ENCODE measurements around the gene POLR1A. TPM values are rescaled to one million over a fixed set of nuclear protein-coding genes. Genes with fewer than 3 reads are reported as not detected.

POLR1A gene
- total and polyA plus RNA-seq, 4 donors: 5.5 to 39.1 (median 9.7) TPM

DNA sequence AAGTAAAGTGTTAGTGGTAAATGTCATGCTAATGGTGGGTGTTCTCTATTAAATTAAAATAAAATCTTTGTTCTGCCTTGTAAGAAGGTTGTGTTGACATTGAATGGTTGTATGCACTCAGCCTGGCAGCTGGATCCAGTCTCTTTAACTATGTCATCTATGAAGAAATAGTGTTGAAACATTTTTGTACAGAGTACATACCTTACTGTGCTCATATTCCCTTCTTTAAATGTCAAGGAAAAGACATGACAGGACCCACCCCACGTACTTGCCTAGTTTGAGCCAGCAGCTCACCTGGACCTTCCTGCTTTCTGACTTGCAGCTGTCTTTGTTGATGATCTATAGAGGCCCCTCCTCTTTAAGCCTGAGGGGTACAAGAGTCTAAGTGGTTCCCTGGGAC is 131.3 kb downstream of the POLR1A start:
- DNase-seq: peak in 2 of 3 donors; percentile 34 to 57
- Histone ChIP-seq H3K9ac (ENCODE audit: insufficient read depth in 1 of 2, low read length in 2 of 2) (no peak overlapping the region), H3K27ac (ENCODE audit: low read depth in 1 of 2, low read length in 1 of 2) (no peak overlapping the region), H3K27me3 (ENCODE audit: control insufficient read depth in 3 of 3, insufficient read depth in 3 of 3, low read length in 2 of 3) (no peaks in the 10 kb centered on the region), H3K4me3 (no peak overlapping the region), H3K36me3 (ENCODE audit: control insufficient read depth in 4 of 4, insufficient read depth in 4 of 4, low read length in 4 of 4) (no peaks in the 10 kb centered on the region), H3K9me3 (ENCODE audit: control insufficient read depth in 4 of 4, insufficient read depth in 3 of 4, low read length in 3 of 4) (no peaks in the 10 kb centered on the region), H3K4me1 (ENCODE audit: control insufficient read depth in 5 of 5, insufficient read depth in 5 of 5, low read length in 5 of 5) (peaks cover 1 to 15% (median 6%) of the 10 kb centered on the region in 5 donors)
- ATAC-seq (ENCODE audit: insufficient read depth, low FRiP score): peak; percentile 51
- TF ChIP-seq, protein P1, sequence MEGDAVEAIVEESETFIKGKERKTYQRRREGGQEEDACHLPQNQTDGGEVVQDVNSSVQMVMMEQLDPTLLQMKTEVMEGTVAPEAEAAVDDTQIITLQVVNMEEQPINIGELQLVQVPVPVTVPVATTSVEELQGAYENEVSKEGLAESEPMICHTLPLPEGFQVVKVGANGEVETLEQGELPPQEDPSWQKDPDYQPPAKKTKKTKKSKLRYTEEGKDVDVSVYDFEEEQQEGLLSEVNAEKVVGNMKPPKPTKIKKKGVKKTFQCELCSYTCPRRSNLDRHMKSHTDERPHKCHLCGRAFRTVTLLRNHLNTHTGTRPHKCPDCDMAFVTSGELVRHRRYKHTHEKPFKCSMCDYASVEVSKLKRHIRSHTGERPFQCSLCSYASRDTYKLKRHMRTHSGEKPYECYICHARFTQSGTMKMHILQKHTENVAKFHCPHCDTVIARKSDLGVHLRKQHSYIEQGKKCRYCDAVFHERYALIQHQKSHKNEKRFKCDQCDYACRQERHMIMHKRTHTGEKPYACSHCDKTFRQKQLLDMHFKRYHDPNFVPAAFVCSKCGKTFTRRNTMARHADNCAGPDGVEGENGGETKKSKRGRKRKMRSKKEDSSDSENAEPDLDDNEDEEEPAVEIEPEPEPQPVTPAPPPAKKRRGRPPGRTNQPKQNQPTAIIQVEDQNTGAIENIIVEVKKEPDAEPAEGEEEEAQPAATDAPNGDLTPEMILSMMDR (IDR thresholded peaks at IDR 0.05; ENCODE audit: control extremely low read depth, extremely low read depth): no peak
- WGBS, 2 donors: 71 to 96% methylated on average over 1 of the region's 1 CpG

DNA sequence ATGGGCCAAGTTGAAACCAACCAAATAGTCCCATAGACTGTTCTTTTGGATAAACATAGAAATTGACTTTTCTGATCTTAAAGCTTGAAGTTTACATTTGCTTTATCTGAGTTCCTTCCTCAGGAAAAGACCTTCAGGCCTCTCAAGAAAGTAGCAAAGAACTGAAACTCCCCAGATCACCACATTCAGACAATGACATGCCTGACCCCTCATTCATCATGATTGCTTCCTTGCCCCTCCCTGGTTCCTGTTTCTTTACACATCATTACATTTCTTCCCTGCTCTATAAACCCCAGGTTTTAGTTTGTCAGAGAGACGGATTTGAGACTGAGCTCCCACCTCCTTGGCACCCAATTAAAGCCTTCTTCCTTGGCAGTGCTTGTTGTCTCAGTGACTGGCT is 133.3 kb downstream of the POLR1A start:
- TF ChIP-seq, protein P1 (IDR thresholded peaks at IDR 0.05; ENCODE audit: control extremely low read depth, extremely low read depth): no peak
- H3K36me3 ChIP-seq (ENCODE audit: control insufficient read depth in 4 of 4, insufficient read depth in 4 of 4, low read length in 4 of 4): no peaks in the 10 kb centered on the region
- H3K27ac ChIP-seq (ENCODE audit: low read depth in 1 of 2, low read length in 1 of 2): no peak overlapping the region
- peaks cover 0 to 9% (median 6%) of the 10 kb centered on the region in 5 donors for H3K4me1 ChIP-seq (ENCODE audit: control insufficient read depth in 5 of 5, insufficient read depth in 5 of 5, low read length in 5 of 5)
- no peaks in the 10 kb centered on the region for H3K9me3 ChIP-seq (ENCODE audit: control insufficient read depth in 4 of 4, insufficient read depth in 3 of 4, low read length in 3 of 4)
- no peak for ATAC-seq (ENCODE audit: insufficient read depth, low FRiP score)
- 71 to 74% methylated on average over 1 of the region's 1 CpG for WGBS, 2 donors
- no peak overlapping the region for H3K9ac ChIP-seq (ENCODE audit: insufficient read depth in 1 of 2, low read length in 2 of 2)
- no peak for DNase-seq
- no peaks in the 10 kb centered on the region for H3K27me3 ChIP-seq (ENCODE audit: control insufficient read depth in 3 of 3, insufficient read depth in 3 of 3, low read length in 2 of 3)
- no peak overlapping the region for H3K4me3 ChIP-seq

DNA sequence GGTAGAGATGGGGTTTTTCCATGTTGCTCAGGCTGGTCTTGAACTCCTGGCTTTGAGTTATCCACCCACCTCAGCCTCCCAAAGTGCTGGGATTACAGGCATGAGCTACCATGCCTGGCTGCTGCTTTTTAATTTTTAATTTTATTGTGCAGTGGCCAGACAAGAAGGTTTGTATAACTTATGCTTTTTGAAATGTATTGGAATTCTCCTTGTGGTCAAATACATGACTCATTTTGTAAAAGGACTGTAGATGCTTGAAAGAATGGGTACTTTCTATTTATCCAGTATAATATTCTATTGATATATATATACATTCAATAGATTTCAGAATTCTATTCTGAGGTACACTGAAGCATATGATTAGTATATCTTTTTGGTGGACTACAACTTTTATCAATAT is 134.3 kb downstream of the POLR1A start:
- H3K4me1 ChIP-seq (ENCODE audit: control insufficient read depth in 5 of 5, insufficient read depth in 5 of 5, low read length in 5 of 5): peaks cover 0 to 8% (median 3%) of the 10 kb centered on the region in 5 donors
- no peaks in the 10 kb centered on the region for H3K27me3 ChIP-seq (ENCODE audit: control insufficient read depth in 3 of 3, insufficient read depth in 3 of 3, low read length in 2 of 3)
- H3K9ac ChIP-seq (ENCODE audit: insufficient read depth in 1 of 2, low read length in 2 of 2): no peak overlapping the region
- DNase-seq (no peak), ATAC-seq (ENCODE audit: insufficient read depth, low FRiP score) (no peak)
- no peak overlapping the region for H3K27ac ChIP-seq (ENCODE audit: low read depth in 1 of 2, low read length in 1 of 2)
- TF ChIP-seq, protein P1 (IDR thresholded peaks at IDR 0.05; ENCODE audit: control extremely low read depth, extremely low read depth): no peak
- no peaks in the 10 kb centered on the region for H3K9me3 ChIP-seq (ENCODE audit: control insufficient read depth in 4 of 4, insufficient read depth in 3 of 4, low read length in 3 of 4)
- H3K36me3 ChIP-seq (ENCODE audit: control insufficient read depth in 4 of 4, insufficient read depth in 4 of 4, low read length in 4 of 4): no peaks in the 10 kb centered on the region
- H3K4me3 ChIP-seq: no peak overlapping the region

Small RNA genes within 50 kb of the gene (small RNA-seq; reads per million reads assigned to genes)
- 2,288 reads per million, percentile 99 among the genes with 10 or more reads in this experiment for gene SNORD94 (ENCODE audit: low replicate concordance)

Other genes with a start within 250 kb of the POLR1A start
- gene ST3GAL5, start 216.9 kb downstream of the POLR1A start, total RNA-seq: 100 to 1,000 TPM in 1 of 2 donors, 10 to 100 TPM in 1; 71.1 to 149 TPM
- gene ST3GAL5, start 216.9 kb downstream of the POLR1A start, polyA plus RNA-seq: 10 to 100 TPM; 31.1 to 57.7 TPM
- 100 to 1,000 TPM in 1 of 2 donors, 10 to 100 TPM in 1; 62.3 to 172 TPM for gene PTCD3, start 349 bp upstream of the POLR1A start, total RNA-seq
- gene PTCD3, start 349 bp upstream of the POLR1A start, polyA plus RNA-seq: 10 to 100 TPM; 22.7 to 26.2 TPM
- 10 to 100 TPM; 51.2 to 63.4 TPM for gene IMMT, start 89.6 kb upstream of the POLR1A start, total RNA-seq
- 10 to 100 TPM; 22.8 to 45.2 TPM for gene IMMT, start 89.6 kb upstream of the POLR1A start, polyA plus RNA-seq
- gene MRPL35, start 93.6 kb upstream of the POLR1A start, total RNA-seq: 10 to 100 TPM; 19.8 to 21.2 TPM
- gene MRPL35, start 93.6 kb upstream of the POLR1A start, polyA plus RNA-seq: 10 to 100 TPM; 27.1 to 28.1 TPM
- gene REEP1, start 231.7 kb upstream of the POLR1A start, total RNA-seq: 10 to 100 TPM in 1 of 2 donors, 1 to 10 TPM in 1; 7.7 to 19.7 TPM
- gene REEP1, start 231.7 kb upstream of the POLR1A start, polyA plus RNA-seq: 1 to 10 TPM; 2.4 to 3.1 TPM

Measured in lung (tissue), 13 donors.